HG03060 (cell line): Measurements from ENCODE around the gene IPCEF1.
"Not testable (repeated sequence)": the region's sequence is repeated elsewhere in the genome, so short reads cannot be mapped to it uniquely, and the experiment has no call there.

ENCODE experiments used
- ATAC-seq: cut with Tn5 transposase; IDR thresholded peaks from one replicate; pipeline ENCODE4 v1.9.1; 2021; ENCODE audit warnings: low read depth, moderate number of reproducible peaks; ENCODE audit not compliant: unreplicated experiment

The IPCEF1 gene

GRCh38 chr6:154341336-154341735 lies 15.3 kb downstream of the IPCEF1 start:
- ATAC-seq: no peak

GRCh38 chr6:154337406-154338005 lies 19.1 kb downstream of the IPCEF1 start:
- no peak for ATAC-seq

GRCh38 chr6:154334147-154334546 lies 22.5 kb downstream of the IPCEF1 start:
- not testable (repeated sequence) for ATAC-seq

- no peak for ATAC-seq
Measured at GRCh38 chr6:154331750-154332149, 24.9 kb downstream of the IPCEF1 start.

GRCh38 chr6:154329350-154330170 lies 27.0 kb downstream of the IPCEF1 start:
- no peak for ATAC-seq

GRCh38 chr6:154327313-154327712 lies 29.3 kb downstream of the IPCEF1 start:
- not testable (repeated sequence) for ATAC-seq

GRCh38 chr6:154325142-154325541 lies 31.5 kb downstream of the IPCEF1 start:
- ATAC-seq: no peak

GRCh38 chr6:154320181-154320580 lies 36.4 kb downstream of the IPCEF1 start:
- no peak for ATAC-seq

- no peak for ATAC-seq
Measured at GRCh38 chr6:154319231-154319858, 37.3 kb downstream of the IPCEF1 start.

GRCh38 chr6:154318721-154319120 lies 37.9 kb downstream of the IPCEF1 start:
- ATAC-seq: no peak

- ATAC-seq: no peak
Measured at GRCh38 chr6:154316131-154316530, 40.5 kb downstream of the IPCEF1 start.

- no peak for ATAC-seq
Measured at GRCh38 chr6:154314084-154314483, 42.5 kb downstream of the IPCEF1 start.

GRCh38 chr6:154308986-154309385 lies 47.6 kb downstream of the IPCEF1 start:
- no peak for ATAC-seq

GRCh38 chr6:154307696-154308425 lies 48.7 kb downstream of the IPCEF1 start:
- no peak for ATAC-seq

GRCh38 chr6:154307147-154307546 lies 49.5 kb downstream of the IPCEF1 start:
- not testable (repeated sequence) for ATAC-seq

- ATAC-seq: peak; percentile 31
Measured at GRCh38 chr6:154306696-154307095, 49.9 kb downstream of the IPCEF1 start.

- ATAC-seq: no peak
Measured at GRCh38 chr6:154304191-154304590, 52.4 kb downstream of the IPCEF1 start.

- ATAC-seq: not testable (repeated sequence)
Measured at GRCh38 chr6:154303642-154304041, 53.0 kb downstream of the IPCEF1 start.

- ATAC-seq: peak; percentile 88
Measured at GRCh38 chr6:154301839-154302752, 54.5 kb downstream of the IPCEF1 start.

- no peak for ATAC-seq
Measured at GRCh38 chr6:154301086-154301625, 55.4 kb downstream of the IPCEF1 start.
